GM21529 (cell line): ENCODE data around the gene LNP1.
"Not testable (repeated sequence)": the region's sequence is repeated elsewhere in the genome, so short reads cannot be mapped to it uniquely, and the experiment has no call there.

ENCODE experiments used
- ATAC-seq: cut with Tn5 transposase; IDR thresholded peaks from one replicate; pipeline ENCODE4 v1.9.1; 2021; ENCODE audit not compliant: unreplicated experiment

The LNP1 gene

GRCh38 chr3:100400780-100401673 is at the start of gene LNP1, which contains the start of gene TOMM70:
Gene LNP1 (plus strand): TSS chr3:100401539. CDS start chr3:100429730, 28,191 bp downstream.
Gene TOMM70 (minus strand): TSS chr3:100401089. CDS start chr3:100400949, 140 bp downstream.
- ATAC-seq: peak; percentile 89

- not testable (repeated sequence) for ATAC-seq
Observed at GRCh38 chr3:100351770-100352169, 49.6 kb upstream of the LNP1 start.

GRCh38 chr3:100352296-100353231 is 48.8 kb upstream of the LNP1 start:
- no peak for ATAC-seq

GRCh38 chr3:100354850-100355249 is 46.5 kb upstream of the LNP1 start:
- no peak for ATAC-seq

- no peak for ATAC-seq
Observed at GRCh38 chr3:100358413-100358812, 42.9 kb upstream of the LNP1 start.

- no peak for ATAC-seq
Observed at GRCh38 chr3:100359035-100359434, 42.3 kb upstream of the LNP1 start.

- ATAC-seq: no peak
Observed at GRCh38 chr3:100360757-100361496, 40.4 kb upstream of the LNP1 start.

- ATAC-seq: no peak
Observed at GRCh38 chr3:100361897-100362296, 39.4 kb upstream of the LNP1 start.

- no peak for ATAC-seq
Observed at GRCh38 chr3:100364421-100364820, 36.9 kb upstream of the LNP1 start.

- ATAC-seq: no peak
Observed at GRCh38 chr3:100366424-100366823, 34.9 kb upstream of the LNP1 start.

GRCh38 chr3:100368441-100368840 is 32.9 kb upstream of the LNP1 start:
- ATAC-seq: no peak

- no peak for ATAC-seq
Observed at GRCh38 chr3:100370756-100371155, 30.6 kb upstream of the LNP1 start.

- no peak for ATAC-seq
Observed at GRCh38 chr3:100374521-100374920, 26.8 kb upstream of the LNP1 start.

- ATAC-seq: no peak
Observed at GRCh38 chr3:100376301-100376700, 25.0 kb upstream of the LNP1 start.

- no peak for ATAC-seq
Observed at GRCh38 chr3:100384733-100385525, 16.4 kb upstream of the LNP1 start.

- no peak for ATAC-seq
Observed at GRCh38 chr3:100386437-100387074, 14.8 kb upstream of the LNP1 start.

GRCh38 chr3:100389025-100389424 is 12.3 kb upstream of the LNP1 start:
- no peak for ATAC-seq

GRCh38 chr3:100395679-100396431 is 5.5 kb upstream of the LNP1 start:
- no peak for ATAC-seq

- no peak for ATAC-seq
Observed at GRCh38 chr3:100396967-100397366, 4.4 kb upstream of the LNP1 start.
